ENCODE measurements around the gene VWCE. TPM values are rescaled to one million over a fixed set of nuclear protein-coding genes. Genes with fewer than 3 reads are reported as not detected.

Gene VWCE
- total RNA-seq, 1 donor from 2014 or later: 4.1 TPM

- peak; percentile 63 for DNase-seq (ENCODE audit: low spot score)
These were observed 13.4 kb downstream of the VWCE start for GRCh38 chr11:61281581-61282250.

- no peak for DNase-seq (ENCODE audit: low spot score)
These were observed 14.1 kb downstream of the VWCE start for GRCh38 chr11:61280883-61281580.

GRCh38 chr11:61279934-61280659 lies 15.0 kb downstream of the VWCE start:
- DNase-seq (ENCODE audit: low spot score): no peak

- no peak for DNase-seq (ENCODE audit: low spot score)
These were observed 17.1 kb downstream of the VWCE start for GRCh38 chr11:61278001-61278470.

GRCh38 chr11:61277186-61278000 lies 17.7 kb downstream of the VWCE start:
- DNase-seq (ENCODE audit: low spot score): no peak

GRCh38 chr11:61275191-61275590 lies 19.9 kb downstream of the VWCE start:
- DNase-seq (ENCODE audit: low spot score): no peak

- no peak for DNase-seq (ENCODE audit: low spot score)
These were observed 21.0 kb downstream of the VWCE start for GRCh38 chr11:61274084-61274483.

GRCh38 chr11:61273178-61274078 lies 21.7 kb downstream of the VWCE start:
- no peak for DNase-seq (ENCODE audit: low spot score)

GRCh38 chr11:61272731-61273130 lies 22.4 kb downstream of the VWCE start:
- no peak for DNase-seq (ENCODE audit: low spot score)

GRCh38 chr11:61270354-61271076 lies 24.6 kb downstream of the VWCE start:
- no peak for DNase-seq (ENCODE audit: low spot score)

- DNase-seq (ENCODE audit: low spot score): no peak
These were observed 26.4 kb downstream of the VWCE start for GRCh38 chr11:61268588-61269250.

GRCh38 chr11:61267437-61267841 lies 27.7 kb downstream of the VWCE start:
- no peak for DNase-seq (ENCODE audit: low spot score)

GRCh38 chr11:61266602-61267001 lies 28.5 kb downstream of the VWCE start:
- no peak for DNase-seq (ENCODE audit: low spot score)

- no peak for DNase-seq (ENCODE audit: low spot score)
These were observed 29.8 kb downstream of the VWCE start for GRCh38 chr11:61265357-61265756.

GRCh38 chr11:61264795-61265194 lies 30.3 kb downstream of the VWCE start:
- DNase-seq (ENCODE audit: low spot score): no peak

GRCh38 chr11:61264371-61264770 lies 30.7 kb downstream of the VWCE start:
- no peak for DNase-seq (ENCODE audit: low spot score)

- no peak for DNase-seq (ENCODE audit: low spot score)
These were observed 35.8 kb downstream of the VWCE start for GRCh38 chr11:61259363-61259762.

- DNase-seq (ENCODE audit: low spot score): no peak
These were observed 36.6 kb downstream of the VWCE start for GRCh38 chr11:61258546-61258945.

- DNase-seq (ENCODE audit: low spot score): no peak
These were observed 38.2 kb downstream of the VWCE start for GRCh38 chr11:61256710-61257482.

All from ureter (tissue), 1 donor.